HepG2 (cell line): ENCODE measurements around the gene JSRP1. TPM values are rescaled to one million over a fixed set of nuclear protein-coding genes. Genes with fewer than 3 reads are reported as not detected.
A peak's percentile ranks its signal among the peaks of the same experiment; 100 is the strongest.

ENCODE experiments used
- ATAD3A ChIP-seq: sonication (generic); formaldehyde crosslinking; IDR thresholded peaks from 2 replicates; pipeline ENCODE4 v1.4.0; 2020; ENCODE audit warnings: missing genetic modification reagents
- ATRX ChIP-seq: sonication (generic); formaldehyde crosslinking; IDR thresholded peaks from 2 replicates; pipeline ENCODE4 v1.4.0; 2020; ENCODE audit warnings: missing genetic modification reagents, borderline replicate concordance
- CBX5 ChIP-seq: sonication (generic); formaldehyde crosslinking; IDR thresholded peaks from 2 replicates; pipeline ENCODE4 v1.4.0; 2020; ENCODE audit warnings: missing genetic modification reagents, borderline replicate concordance
- CREM ChIP-seq, 2 experiments: sonication (generic) in 1 of 2; formaldehyde crosslinking in 1 of 2; IDR thresholded peaks; 2 replicates each; pipeline versions ENCODE4 v1.4.0 to v1.6.1; 2016 to 2020; ENCODE audit warnings: antibody characterized with exemption in 1 of 2, mild to moderate bottlenecking in 1 of 2, missing genetic modification reagents in 1 of 2
- DR1 ChIP-seq: sonication (generic); formaldehyde crosslinking; IDR thresholded peaks from 2 replicates; pipeline ENCODE4 v1.8.0; 2021; ENCODE audit warnings: mild to moderate bottlenecking, missing genetic modification reagents, inconsistent platforms
- E2F5 ChIP-seq: sonication (generic); formaldehyde crosslinking; conservative IDR thresholded peaks from 2 replicates; pipeline ENCODE4 v1.4.0; 2020; ENCODE audit warnings: missing genetic modification reagents
- ELF1 ChIP-seq: sonication (generic); formaldehyde crosslinking; IDR thresholded peaks from 2 replicates; pipeline ENCODE4 v1.4.0; 2020; ENCODE audit warnings: missing genetic modification reagents
- ETV6 ChIP-seq: sonication (generic); formaldehyde crosslinking; conservative IDR thresholded peaks from 2 replicates; pipeline ENCODE4 v1.4.0; 2020; ENCODE audit warnings: missing genetic modification reagents
- FOSL1 ChIP-seq: sonication (generic); formaldehyde crosslinking; IDR thresholded peaks from 2 replicates; pipeline ENCODE4 v1.9.0; 2021; ENCODE audit warnings: missing genetic modification reagents, borderline replicate concordance
- GABPA ChIP-seq, 2 experiments: IDR thresholded peaks; 2 replicates each; pipeline ENCODE4 v1.6.1; 2011 to 2016; ENCODE audit warnings: low read depth in 2 of 2, low read length in 1 of 2, missing biosample characterization in 1 of 2, missing genetic modification characterization in 1 of 2
- HMG20A ChIP-seq: IDR thresholded peaks from 2 replicates; pipeline ENCODE4 v1.6.1; 2016; ENCODE audit warnings: borderline replicate concordance
- KAT7 ChIP-seq: IDR thresholded peaks from 2 replicates; pipeline ENCODE4 v1.6.1; 2018; ENCODE audit warnings: borderline replicate concordance, missing compliant biosample characterization
- LCORL ChIP-seq, 2 experiments: fragments of 450-650 bp in 1 of 2; sonication (generic) in 1 of 2; formaldehyde crosslinking in 1 of 2; IDR thresholded peaks; 2 replicates each; pipeline versions ENCODE4 v1.5.0 to v1.6.1; 2017 to 2020; ENCODE audit warnings: antibody characterized with exemption in 1 of 2, missing genetic modification reagents in 1 of 2
- MXD3 ChIP-seq: IDR thresholded peaks from 2 replicates; pipeline ENCODE4 v1.6.1; 2016; ENCODE audit warnings: mild to moderate bottlenecking, missing biosample characterization, missing genetic modification reagents
- NR1H2 ChIP-seq: sonication (generic); formaldehyde crosslinking; IDR thresholded peaks from 2 replicates; pipeline ENCODE4 v1.8.1; 2022; ENCODE audit warnings: low read depth, missing genetic modification reagents, borderline replicate concordance
- SRSF9 ChIP-seq: fragments of 200-400 bp; formaldehyde crosslinking; IDR thresholded peaks from 2 replicates; pipeline ENCODE4 v1.6.1; 2018; ENCODE audit warnings: borderline replicate concordance, mild to moderate bottlenecking, low read depth, low read length; ENCODE audit not compliant: insufficient read depth, poor library complexity, severe bottlenecking
- TAF1 ChIP-seq: sonication (generic); formaldehyde crosslinking; IDR thresholded peaks from 2 replicates; pipeline ENCODE4 v1.4.0; 2020; ENCODE audit warnings: missing genetic modification reagents
- XRCC5 ChIP-seq: fragments of 200-400 bp; formaldehyde crosslinking; optimal IDR thresholded peaks from 2 replicates; pipeline ENCODE3; 2017; ENCODE audit warnings: mild to moderate bottlenecking, low read length
- ZMYM2 ChIP-seq: sonication (generic); formaldehyde crosslinking; IDR thresholded peaks from 2 replicates; pipeline ENCODE4 v1.8.0; 2022; ENCODE audit warnings: mild to moderate bottlenecking, missing genetic modification reagents
- ZMYM3 ChIP-seq: sonication (generic); formaldehyde crosslinking; IDR thresholded peaks from 2 replicates; pipeline ENCODE4 v1.5.1; 2020; ENCODE audit warnings: mild to moderate bottlenecking, missing genetic modification reagents
- ZNF329 ChIP-seq: sonication (generic); formaldehyde crosslinking; IDR thresholded peaks from 2 replicates; pipeline ENCODE4 v1.9.0; 2021; ENCODE audit warnings: low read depth, mild to moderate bottlenecking, missing genetic modification reagents
- ZNF598 ChIP-seq: sonication (generic); formaldehyde crosslinking; IDR thresholded peaks from 2 replicates; pipeline ENCODE4 v1.5.1; 2020; ENCODE audit warnings: mild to moderate bottlenecking, missing genetic modification reagents, borderline replicate concordance
- ZNF709 ChIP-seq: sonication (generic); formaldehyde crosslinking; IDR thresholded peaks from 2 replicates; pipeline ENCODE4 v1.5.0; 2020; ENCODE audit warnings: mild to moderate bottlenecking, missing genetic modification reagents
- polyA plus RNA-seq, 8 experiments: library from polyadenylated mRNA; depleted of rRNA in 3 of 8; stranded (reverse) in 7 of 8; unstranded in 1 of 8; fragments of >200 nt; fragmentation: Illumina TruSeq in 4 of 8; extraction: Trizol in 4 of 8; gene quantifications; 2 replicates each; pipeline versions ENCODE4 v1.2.1 to v1.2.3, GENCODE V29; 2011 to 2016; ENCODE audit warnings: low read depth in 4 of 8, missing spikeins in 1 of 8, mixed read lengths in 1 of 8; ENCODE audit not compliant: insufficient read depth in 1 of 8
- total RNA-seq, 5 experiments: library from RNA; depleted of rRNA; stranded (reverse); fragments of >200 nt; fragmentation: Illumina TruSeq; extraction: Trizol; gene quantifications; 2 replicates each; pipeline ENCODE4 v1.2.3, GENCODE V29; 2016; ENCODE audit warnings: low read depth in 1 of 5
- TF ChIP-seq, protein P1 (sequence below): fragments of 450-650 bp; IDR thresholded peaks from 2 replicates; pipeline ENCODE4 v1.6.1; 2017
- TF ChIP-seq, protein P2 (sequence below): sonication (generic); formaldehyde crosslinking; IDR thresholded peaks from 2 replicates; pipeline ENCODE4 v1.4.0; 2020; ENCODE audit warnings: missing genetic modification reagents
- TF ChIP-seq, protein P3 (sequence below): conservative IDR thresholded peaks from 2 replicates; pipeline ENCODE4 v1.6.1; 2018; ENCODE audit warnings: missing genetic modification reagents

Gene JSRP1
- total and polyA plus RNA-seq, 2 of the 13 experiments (the other 11 are each of a cell fraction or from before 2014, with no cell fraction given): 0.16 to 0.38 TPM

DNA sequence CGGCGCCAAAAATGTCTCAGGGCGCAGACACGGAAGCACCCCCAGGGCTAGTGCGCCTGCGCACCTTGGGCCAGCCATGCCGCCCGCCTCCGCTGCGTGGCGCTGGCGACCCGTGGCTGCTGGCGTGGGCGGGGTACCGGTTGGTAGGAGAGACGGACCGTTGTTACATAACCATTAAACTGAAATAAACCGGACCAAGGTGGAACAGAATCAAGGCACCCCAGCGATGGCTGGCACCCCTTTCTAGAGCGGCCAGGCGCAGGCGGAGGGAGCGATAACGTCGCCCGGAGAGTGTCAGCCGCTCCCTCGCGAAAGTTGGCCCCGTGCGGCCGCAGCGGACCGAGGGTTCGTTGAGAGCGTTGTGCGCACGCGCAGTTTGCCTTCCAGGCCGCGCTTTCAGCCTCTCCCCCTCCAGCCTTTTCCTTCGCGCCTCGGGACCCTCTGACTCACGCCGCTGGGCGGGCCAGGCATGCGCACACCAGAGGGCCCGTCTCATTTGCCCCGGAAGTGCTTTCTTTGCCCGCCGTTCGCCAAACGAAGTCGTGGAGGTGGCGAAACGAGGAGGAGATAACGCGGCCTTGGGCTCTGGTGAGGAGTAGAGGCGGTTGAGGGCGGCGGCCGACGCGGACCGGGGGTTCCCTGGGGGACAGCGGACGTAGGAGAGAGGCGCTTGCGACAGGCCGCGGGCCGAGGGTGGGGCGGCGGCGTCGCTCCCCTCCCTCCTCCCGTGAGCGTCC lies 19.7 kb downstream of the JSRP1 start, which contains the start of the genes PLEKHJ1 and SF3A2 (continued):
- TF ChIP-seq, protein P1, sequence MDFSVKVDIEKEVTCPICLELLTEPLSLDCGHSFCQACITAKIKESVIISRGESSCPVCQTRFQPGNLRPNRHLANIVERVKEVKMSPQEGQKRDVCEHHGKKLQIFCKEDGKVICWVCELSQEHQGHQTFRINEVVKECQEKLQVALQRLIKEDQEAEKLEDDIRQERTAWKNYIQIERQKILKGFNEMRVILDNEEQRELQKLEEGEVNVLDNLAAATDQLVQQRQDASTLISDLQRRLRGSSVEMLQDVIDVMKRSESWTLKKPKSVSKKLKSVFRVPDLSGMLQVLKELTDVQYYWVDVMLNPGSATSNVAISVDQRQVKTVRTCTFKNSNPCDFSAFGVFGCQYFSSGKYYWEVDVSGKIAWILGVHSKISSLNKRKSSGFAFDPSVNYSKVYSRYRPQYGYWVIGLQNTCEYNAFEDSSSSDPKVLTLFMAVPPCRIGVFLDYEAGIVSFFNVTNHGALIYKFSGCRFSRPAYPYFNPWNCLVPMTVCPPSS: no peak
- no peak for TF ChIP-seq SRSF9
- peak; percentile 84 for TF ChIP-seq GABPA (IDR thresholded peaks at IDR 0.05; ENCODE audit: low read depth, low read length)
- peak; percentile 95 for TF ChIP-seq GABPA (CRISPR knock-in tag; IDR thresholded peaks at IDR 0.05; ENCODE audit: low read depth)
- TF ChIP-seq, protein P2, sequence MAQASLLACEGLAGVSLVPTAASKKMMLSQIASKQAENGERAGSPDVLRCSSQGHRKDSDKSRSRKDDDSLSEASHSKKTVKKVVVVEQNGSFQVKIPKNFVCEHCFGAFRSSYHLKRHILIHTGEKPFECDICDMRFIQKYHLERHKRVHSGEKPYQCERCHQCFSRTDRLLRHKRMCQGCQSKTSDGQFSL: peak; percentile 67; the same call in 1 of the 2 replicates
- TF ChIP-seq DR1: peak; percentile 75
- peak; percentile 84 for TF ChIP-seq KAT7
- peak; percentile 77 for TF ChIP-seq TAF1 (CRISPR knock-in tag)
- no peak for TF ChIP-seq HMG20A (CRISPR knock-in tag)
- no peak for TF ChIP-seq ZMYM3
- TF ChIP-seq, protein P3, sequence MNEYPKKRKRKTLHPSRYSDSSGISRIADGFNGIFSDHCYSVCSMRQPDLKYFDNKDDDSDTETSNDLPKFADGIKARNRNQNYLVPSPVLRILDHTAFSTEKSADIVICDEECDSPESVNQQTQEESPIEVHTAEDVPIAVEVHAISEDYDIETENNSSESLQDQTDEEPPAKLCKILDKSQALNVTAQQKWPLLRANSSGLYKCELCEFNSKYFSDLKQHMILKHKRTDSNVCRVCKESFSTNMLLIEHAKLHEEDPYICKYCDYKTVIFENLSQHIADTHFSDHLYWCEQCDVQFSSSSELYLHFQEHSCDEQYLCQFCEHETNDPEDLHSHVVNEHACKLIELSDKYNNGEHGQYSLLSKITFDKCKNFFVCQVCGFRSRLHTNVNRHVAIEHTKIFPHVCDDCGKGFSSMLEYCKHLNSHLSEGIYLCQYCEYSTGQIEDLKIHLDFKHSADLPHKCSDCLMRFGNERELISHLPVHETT (CRISPR knock-in tag): peak; percentile 97
- peak; percentile 42; the same call in 1 of the 2 replicates for TF ChIP-seq CREM (IDR thresholded peaks at IDR 0.05)
- 0 out of 2 replicates have a peak, but pooled peaks have one; percentile 32 for TF ChIP-seq CREM (CRISPR knock-in tag; IDR thresholded peaks at IDR 0.05)
- TF ChIP-seq ZNF598: peak; percentile 99
- peak; percentile 98 for TF ChIP-seq MXD3 (CRISPR knock-in tag)
- no peak for TF ChIP-seq ATRX (CRISPR knock-in tag)
- no peak for TF ChIP-seq LCORL (IDR thresholded peaks at IDR 0.05)
- TF ChIP-seq LCORL (CRISPR knock-in tag; IDR thresholded peaks at IDR 0.05): peak; percentile 88
- peak; percentile 93 for TF ChIP-seq NR1H2 (CRISPR knock-in tag)
- TF ChIP-seq CBX5 (CRISPR knock-in tag): peak; percentile 85; the same call in 1 of the 2 replicates
- TF ChIP-seq XRCC5: peak; percentile 53
- TF ChIP-seq E2F5 (CRISPR knock-in tag): peak; percentile 89
- peak; percentile 87 for TF ChIP-seq ZNF329 (CRISPR knock-in tag)
- 0 out of 2 replicates have a peak, but pooled peaks have one; percentile 29 for TF ChIP-seq ATAD3A
- peak; percentile 98 for TF ChIP-seq ZNF709 (CRISPR knock-in tag)
- TF ChIP-seq FOSL1 (CRISPR knock-in tag): peak; percentile 81
- TF ChIP-seq ZMYM2 (CRISPR knock-in tag): peak; percentile 87
- TF ChIP-seq ETV6: peak; percentile 77
- peak; percentile 88 for TF ChIP-seq ELF1 (CRISPR knock-in tag)
